IMR-90 (cell line): ENCODE data around the gene CDK5.

Source experiments
- POLR2A ChIP-seq: IDR thresholded peaks from 2 replicates; pipeline ENCODE4 v1.6.1; 2012; ENCODE audit warnings: mild to moderate bottlenecking, low read depth, low read length
- RCOR1 ChIP-seq: IDR thresholded peaks from 2 replicates; pipeline ENCODE4 v1.6.1; 2012; ENCODE audit warnings: mild to moderate bottlenecking, low read length, improper control_type of control experiment; ENCODE audit not compliant: insufficient replicate concordance
- TF ChIP-seq, protein P1 (sequence below): conservative IDR thresholded peaks from 2 replicates; pipeline ENCODE4 v1.5.1; 2012; ENCODE audit warnings: mild to moderate bottlenecking, low read depth, low read length, improper control_type of control experiment

DNA sequence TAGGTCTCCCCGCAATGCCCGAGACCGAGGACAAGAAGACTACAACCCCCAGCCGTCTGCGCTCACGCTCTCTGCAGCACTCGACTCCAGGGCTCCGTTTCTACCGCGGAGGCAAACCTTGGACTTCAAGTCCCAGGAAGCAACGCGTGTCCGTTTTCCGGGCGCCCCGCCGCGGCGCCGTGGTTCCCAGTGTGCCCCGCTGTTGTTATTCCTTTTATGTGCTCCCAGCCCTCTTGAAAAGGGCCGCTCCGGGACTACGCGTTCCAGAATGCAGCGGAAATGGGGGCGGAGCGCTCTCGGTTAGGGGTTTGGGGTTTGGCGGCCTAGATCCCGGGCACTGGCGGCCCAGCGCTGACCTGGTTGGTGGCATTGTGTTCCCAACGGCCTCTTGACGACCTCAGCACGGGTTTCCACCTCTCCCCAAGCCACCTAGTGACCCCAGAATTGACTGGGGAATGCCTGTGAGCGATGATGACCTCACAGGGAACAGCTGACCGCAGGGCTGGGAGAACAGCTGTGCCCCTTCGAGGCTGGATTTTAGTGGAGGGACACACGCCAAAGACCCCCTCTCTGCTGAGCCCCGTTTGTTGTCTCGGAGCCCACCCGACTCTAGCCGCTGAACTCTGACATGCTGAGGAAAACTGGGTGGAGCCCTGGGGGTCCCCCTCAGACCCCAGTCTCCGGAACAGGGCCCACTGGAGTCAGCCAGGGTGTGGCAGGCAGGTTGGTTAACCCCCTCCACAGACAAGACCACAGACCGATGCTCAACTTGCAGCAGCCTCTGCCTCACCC, 488 bp upstream of the CDK5 start:
- TF ChIP-seq, protein P1, sequence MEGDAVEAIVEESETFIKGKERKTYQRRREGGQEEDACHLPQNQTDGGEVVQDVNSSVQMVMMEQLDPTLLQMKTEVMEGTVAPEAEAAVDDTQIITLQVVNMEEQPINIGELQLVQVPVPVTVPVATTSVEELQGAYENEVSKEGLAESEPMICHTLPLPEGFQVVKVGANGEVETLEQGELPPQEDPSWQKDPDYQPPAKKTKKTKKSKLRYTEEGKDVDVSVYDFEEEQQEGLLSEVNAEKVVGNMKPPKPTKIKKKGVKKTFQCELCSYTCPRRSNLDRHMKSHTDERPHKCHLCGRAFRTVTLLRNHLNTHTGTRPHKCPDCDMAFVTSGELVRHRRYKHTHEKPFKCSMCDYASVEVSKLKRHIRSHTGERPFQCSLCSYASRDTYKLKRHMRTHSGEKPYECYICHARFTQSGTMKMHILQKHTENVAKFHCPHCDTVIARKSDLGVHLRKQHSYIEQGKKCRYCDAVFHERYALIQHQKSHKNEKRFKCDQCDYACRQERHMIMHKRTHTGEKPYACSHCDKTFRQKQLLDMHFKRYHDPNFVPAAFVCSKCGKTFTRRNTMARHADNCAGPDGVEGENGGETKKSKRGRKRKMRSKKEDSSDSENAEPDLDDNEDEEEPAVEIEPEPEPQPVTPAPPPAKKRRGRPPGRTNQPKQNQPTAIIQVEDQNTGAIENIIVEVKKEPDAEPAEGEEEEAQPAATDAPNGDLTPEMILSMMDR, result no peak
- TF ChIP-seq RCOR1 (peak; percentile 81), POLR2A (no peak; the same call in 1 of the 2 replicates)
